Activated CD8-positive, alpha-beta memory T cell treated with anti-CD3 and anti-CD28 coated beads for 1 hour (primary cell): Measurements from ENCODE around the gene ZNF561.
"Not testable (repeated sequence)": the region's sequence is repeated elsewhere in the genome, so short reads cannot be mapped to it uniquely, and the experiment has no call there.

Experiments used
- DNase-seq, 2 donors: peaks; one replicate each; pipeline ENCODE4 v3.0.0-alpha.2; 2020; ENCODE audit warnings: low read depth in 1 of 2; ENCODE audit errors: extremely low read depth in 1 of 2

ZNF561 gene

GRCh38 chr19:9582081-9582725, 38.8 kb downstream of the ZNF561 start:
- DNase-seq, result not testable (repeated sequence)

GRCh38 chr19:9580728-9581127, 40.3 kb downstream of the ZNF561 start:
- DNase-seq, result no peak

- DNase-seq, result no peak
These were observed 50.8 kb downstream of the ZNF561 start for GRCh38 chr19:9570255-9570654.

- DNase-seq, result no peak
These were observed 54.3 kb downstream of the ZNF561 start for GRCh38 chr19:9566729-9567128.

- no peak for DNase-seq
These were observed 54.9 kb downstream of the ZNF561 start for GRCh38 chr19:9565900-9566705.
